Naive thymus-derived CD4-positive, alpha-beta T cell (primary cell): ENCODE measurements around the gene CEL. TPM values are rescaled to one million over a fixed set of nuclear protein-coding genes. Genes with fewer than 3 reads are reported as not detected.

ENCODE experiments used
- ATAC-seq: fragments of 150-1000 bp; cut with Tn5 transposase; 2 replicates; pipeline ENCODE4 v1.10.0; 2021; ENCODE audit warnings: mild to moderate bottlenecking, moderate library complexity
- CTCF ChIA-PET: fragments of 350-600 bp; sonication (Branson Sonifier 250); formaldehyde crosslinking; loops from one replicate; lab custom pipeline; 2021; ENCODE audit warnings: antibody characterized with exemption; lab: Charles Lee
- POLR2A ChIA-PET: fragments of 350-600 bp; sonication (Branson Sonifier 250); formaldehyde crosslinking; loops from one replicate; lab custom pipeline; 2021; ENCODE audit warnings: antibody characterized with exemption, inconsistent platforms; lab: Charles Lee
- DNase-seq, 9 donors: peaks; one replicate each; pipeline versions ENCODE4 v3.0.0 to v3.0.0-alpha.2; 2020 to 2022; ENCODE audit warnings: mixed read lengths in 1 of 9
- H3K27ac ChIP-seq: one replicate; pipeline ENCODE4 v1.7.0; 2013; ENCODE audit warnings: mild to moderate bottlenecking, low read depth, low read length, moderate library complexity
- H3K27me3 ChIP-seq, 2 donors: one replicate each; pipeline ENCODE4 v1.7.0; 2013; ENCODE audit warnings: low read length in 2 of 2, mild to moderate bottlenecking in 2 of 2, moderate library complexity in 2 of 2; ENCODE audit not compliant: control insufficient read depth in 2 of 2, insufficient read depth in 2 of 2
- H3K36me3 ChIP-seq, 3 experiments: 1 replicate in 2 of 3; 2 replicates in 1 of 3; pipeline ENCODE4 v1.7.0; 2013; ENCODE audit warnings: low read length in 3 of 3, mild to moderate bottlenecking in 3 of 3, moderate library complexity in 1 of 3; ENCODE audit not compliant: insufficient read depth in 3 of 3, control insufficient read depth in 2 of 3
- H3K4me1 ChIP-seq, 2 donors: one replicate each; pipeline ENCODE4 v1.7.0; 2013; ENCODE audit warnings: low read length in 2 of 2, mild to moderate bottlenecking in 2 of 2, moderate library complexity in 1 of 2; ENCODE audit not compliant: control insufficient read depth in 2 of 2, insufficient read depth in 2 of 2
- H3K4me3 ChIP-seq: 2 replicates; pipeline ENCODE4 v1.7.0; 2013; ENCODE audit warnings: mild to moderate bottlenecking, low read length
- H3K9me3 ChIP-seq, 3 experiments: 1 replicate in 2 of 3; 2 replicates in 1 of 3; pipeline ENCODE4 v1.7.0; 2013; ENCODE audit warnings: low read length in 3 of 3; ENCODE audit not compliant: control insufficient read depth in 2 of 3
- H3K27ac Mint-ChIP-seq, 9 donors: one replicate each; pipeline ENCODE4 v1.8.0; 2020 to 2022; ENCODE audit warnings: mixed read lengths in 9 of 9, mild to moderate bottlenecking in 8 of 9, moderate library complexity in 5 of 9, inconsistent platforms in 2 of 9
- H3K27me3 Mint-ChIP-seq, 5 donors: one replicate each; pipeline ENCODE4 v1.8.0; 2021 to 2022; ENCODE audit warnings: mixed read lengths in 5 of 5, mild to moderate bottlenecking in 1 of 5
- H3K36me3 Mint-ChIP-seq, 5 donors: one replicate each; pipeline ENCODE4 v1.8.0; 2020 to 2022; ENCODE audit warnings: mixed read lengths in 5 of 5, mild to moderate bottlenecking in 3 of 5, inconsistent platforms in 1 of 5
- H3K4me1 Mint-ChIP-seq, 7 donors: one replicate each; pipeline ENCODE4 v1.8.0; 2020 to 2022; ENCODE audit warnings: mixed read lengths in 7 of 7, mild to moderate bottlenecking in 3 of 7, inconsistent platforms in 1 of 7
- H3K4me3 Mint-ChIP-seq, 10 donors: one replicate each; pipeline ENCODE4 v1.8.0; 2020 to 2022; ENCODE audit warnings: mild to moderate bottlenecking in 10 of 10, mixed read lengths in 10 of 10, moderate library complexity in 6 of 10, inconsistent platforms in 2 of 10
- H3K9me3 Mint-ChIP-seq, 11 donors: one replicate each; pipeline ENCODE4 v1.8.0; 2020 to 2022; ENCODE audit warnings: mixed read lengths in 11 of 11, mild to moderate bottlenecking in 4 of 11, inconsistent platforms in 1 of 11, moderate library complexity in 1 of 11
- intact Hi-C, 2 donors: fragments of 100-400 bp; cut with micrococcal nuclease; formaldehyde crosslinking; loops; one replicate each; pipeline ENCODE4 v1.15.1; 2023
- polyA plus RNA-seq, 2 donors: library from polyadenylated mRNA; unstranded; fragments of 300-500 nt; fragmentation: Illumina TruSeq; gene quantifications; one replicate each; pipeline ENCODE4 v1.2.3, GENCODE V29; 2021
- total RNA-seq, 6 experiments: library from RNA in 5 of 6; stranded (reverse) in 5 of 6; gene quantifications; 1 replicate in 5 of 6; 2 replicates in 1 of 6; pipeline ENCODE4 v1.2.3 and lab custom pipeline; 2021 to 2026

The CEL gene
- total and polyA plus RNA-seq, 7 experiments from 2014 or later: 0.32 to 2.3 (median 2.2) TPM; not detected in 2

GRCh38 chr9:133063500-133064231, 1.9 kb downstream of the CEL start:
- ChIA-PET CTCF (no interaction called here), POLR2A (interaction anchor here (1.1 kb wide), 1 partner anchor 34 kb away, joined by 4 read pairs; no protein-coding TSS in a partner anchor)

GRCh38 chr9:133064241-133065069, 2.7 kb downstream of the CEL start:
- Histone ChIP-seq H3K9me3 (no peaks in the 10 kb centered on the region), H3K4me3 (no peak overlapping the region), H3K27ac (no peak overlapping the region), H3K27me3 (no peaks in the 10 kb centered on the region), H3K4me1 (peaks cover 3 to 11% of the 10 kb centered on the region in 2 donors), H3K36me3 (no peaks in the 10 kb centered on the region)
- POLR2A ChIA-PET: interaction anchor here (1.1 kb wide), 1 partner anchor 35 kb away, joined by 4 read pairs; no protein-coding TSS in a partner anchor
- CTCF ChIA-PET: no interaction called here
- no peaks in the 10 kb centered on the region for H3K9me3 Mint-ChIP-seq
- H3K27ac Mint-ChIP-seq: no peak overlapping the region
- intact Hi-C loops: no loop called here
- peaks cover 9 to 29% (median 15%) of the 10 kb centered on the region in 7 donors for H3K4me1 Mint-ChIP-seq
- no peak for DNase-seq
- ATAC-seq: no peak
- H3K27me3 Mint-ChIP-seq: no peaks in the 10 kb centered on the region
- H3K4me3 Mint-ChIP-seq: no peak overlapping the region
- H3K36me3 Mint-ChIP-seq: no peaks in the 10 kb centered on the region

More at GRCh38 chr9:133063500-133064231, 1.9 kb downstream of the CEL start:
- no peak overlapping the region for H3K4me3 ChIP-seq
- H3K27me3 Mint-ChIP-seq: no peaks in the 10 kb centered on the region
- no peaks in the 10 kb centered on the region for H3K9me3 ChIP-seq
- H3K36me3 ChIP-seq: no peaks in the 10 kb centered on the region
- intact Hi-C loops: no loop called here
- ATAC-seq: no peak
- H3K27ac ChIP-seq: no peak overlapping the region
- peaks cover 5 to 19% of the 10 kb centered on the region in 2 donors for H3K4me1 ChIP-seq
- peaks cover 0 to 3% (median 0%) of the 10 kb centered on the region in 5 donors for H3K36me3 Mint-ChIP-seq
- no peaks in the 10 kb centered on the region for H3K27me3 ChIP-seq
- no peak for DNase-seq
- H3K27ac Mint-ChIP-seq: peak overlapping the region in 1 of 9 donors; percentile 25
- no peaks in the 10 kb centered on the region for H3K9me3 Mint-ChIP-seq
- peaks cover 17 to 37% (median 23%) of the 10 kb centered on the region in 7 donors for H3K4me1 Mint-ChIP-seq
- H3K4me3 Mint-ChIP-seq: peak overlapping the region in 1 of 10 donors; percentile 25

- no peak for ATAC-seq
- peaks cover 3 to 23% (median 10%) of the 10 kb centered on the region in 7 donors for H3K4me1 Mint-ChIP-seq
- no peak overlapping the region for H3K4me3 Mint-ChIP-seq
- Histone ChIP-seq H3K27ac (no peak overlapping the region), H3K9me3 (no peaks in the 10 kb centered on the region), H3K4me1 (peaks cover 0 to 6% of the 10 kb centered on the region in 2 donors), H3K36me3 (no peaks in the 10 kb centered on the region), H3K27me3 (no peaks in the 10 kb centered on the region), H3K4me3 (no peak overlapping the region)
- H3K27ac Mint-ChIP-seq: no peak overlapping the region
- ChIA-PET CTCF (interaction anchor here (0.9 kb wide), 1 partner anchor 83 kb away, joined by 3 read pairs; no protein-coding TSS in a partner anchor), POLR2A (interaction anchor here (0.7 kb wide), 1 partner anchor 35 kb away, joined by 3 read pairs; no protein-coding TSS in a partner anchor)
- H3K36me3 Mint-ChIP-seq: no peaks in the 10 kb centered on the region
- no peaks in the 10 kb centered on the region for H3K27me3 Mint-ChIP-seq
- H3K9me3 Mint-ChIP-seq: no peaks in the 10 kb centered on the region
- intact Hi-C loops: no loop called here
- no peak for DNase-seq
These were observed 3.2 kb downstream of the CEL start for GRCh38 chr9:133065070-133065388.

- POLR2A ChIA-PET: no interaction called here
- DNase-seq (no peak), ATAC-seq (no peak)
- peaks cover 0 to 11% (median 2%) of the 10 kb centered on the region in 7 donors for H3K4me1 Mint-ChIP-seq
- CTCF ChIA-PET: interaction anchor here (0.6 to 1.4 kb wide), 4 partner anchors 9 to 1766 kb away, joined by 3 read pairs; no protein-coding TSS in a partner anchor
- H3K9me3 ChIP-seq: no peaks in the 10 kb centered on the region
- no peaks in the 10 kb centered on the region for H3K27me3 ChIP-seq
- intact Hi-C loops: no loop called here
- H3K27ac Mint-ChIP-seq: no peak overlapping the region
- no peaks in the 10 kb centered on the region for H3K27me3 Mint-ChIP-seq
- H3K4me1 ChIP-seq: no peaks in the 10 kb centered on the region
- H3K4me3 ChIP-seq: no peak overlapping the region
- H3K36me3 ChIP-seq: no peaks in the 10 kb centered on the region
- no peak overlapping the region for H3K4me3 Mint-ChIP-seq
- H3K36me3 Mint-ChIP-seq: peaks cover 0 to 4% (median 0%) of the 10 kb centered on the region in 5 donors
- no peak overlapping the region for H3K27ac ChIP-seq
- H3K9me3 Mint-ChIP-seq: no peaks in the 10 kb centered on the region
These were observed 4.6 kb downstream of the CEL start for GRCh38 chr9:133066181-133066983.

- H3K4me3 ChIP-seq: no peak overlapping the region
- no peaks in the 10 kb centered on the region for H3K9me3 ChIP-seq
- no peaks in the 10 kb centered on the region for H3K36me3 ChIP-seq
- peaks cover 0 to 4% (median 0%) of the 10 kb centered on the region in 5 donors for H3K36me3 Mint-ChIP-seq
- CTCF ChIA-PET: interaction anchor here (1.3 to 1.4 kb wide), 2 partner anchors 9 to 45 kb away, joined by 3 read pairs; no protein-coding TSS in a partner anchor
- ATAC-seq: no peak
- H3K4me3 Mint-ChIP-seq: no peak overlapping the region
- POLR2A ChIA-PET: no interaction called here
- no peak overlapping the region for H3K27ac Mint-ChIP-seq
- H3K4me1 Mint-ChIP-seq: peaks cover 0 to 10% (median 2%) of the 10 kb centered on the region in 7 donors
- no peaks in the 10 kb centered on the region for H3K4me1 ChIP-seq
- H3K9me3 Mint-ChIP-seq: no peaks in the 10 kb centered on the region
- H3K27me3 ChIP-seq: no peaks in the 10 kb centered on the region
- intact Hi-C loops: no loop called here
- H3K27me3 Mint-ChIP-seq: no peaks in the 10 kb centered on the region
- no peak for DNase-seq
- no peak overlapping the region for H3K27ac ChIP-seq
These were observed 5.2 kb downstream of the CEL start for GRCh38 chr9:133067006-133067405.

- no peaks in the 10 kb centered on the region for H3K27me3 Mint-ChIP-seq
- no peaks in the 10 kb centered on the region for H3K36me3 ChIP-seq
- no peak for ATAC-seq
- peak overlapping the region in 1 of 9 donors; percentile 36 for H3K27ac Mint-ChIP-seq
- no peaks in the 10 kb centered on the region for H3K4me1 ChIP-seq
- no peak overlapping the region for H3K4me3 ChIP-seq
- intact Hi-C loops: no loop called here
- no peaks in the 10 kb centered on the region for H3K9me3 Mint-ChIP-seq
- CTCF ChIA-PET: interaction anchor here (1.3 to 1.4 kb wide), 2 partner anchors 8 to 46 kb away, joined by 3 read pairs; no protein-coding TSS in a partner anchor
- no peak overlapping the region for H3K4me3 Mint-ChIP-seq
- DNase-seq: no peak
- peaks cover 0 to 4% (median 0%) of the 10 kb centered on the region in 5 donors for H3K36me3 Mint-ChIP-seq
- H3K9me3 ChIP-seq: no peaks in the 10 kb centered on the region
- POLR2A ChIA-PET: no interaction called here
- H3K4me1 Mint-ChIP-seq: peaks cover 0 to 6% (median 0%) of the 10 kb centered on the region in 7 donors
- H3K27me3 ChIP-seq: no peaks in the 10 kb centered on the region
- no peak overlapping the region for H3K27ac ChIP-seq
These were observed 6.0 kb downstream of the CEL start for GRCh38 chr9:133067813-133068212.
